ENCODE data around the gene CREG2.

Gene CREG2

DNA sequence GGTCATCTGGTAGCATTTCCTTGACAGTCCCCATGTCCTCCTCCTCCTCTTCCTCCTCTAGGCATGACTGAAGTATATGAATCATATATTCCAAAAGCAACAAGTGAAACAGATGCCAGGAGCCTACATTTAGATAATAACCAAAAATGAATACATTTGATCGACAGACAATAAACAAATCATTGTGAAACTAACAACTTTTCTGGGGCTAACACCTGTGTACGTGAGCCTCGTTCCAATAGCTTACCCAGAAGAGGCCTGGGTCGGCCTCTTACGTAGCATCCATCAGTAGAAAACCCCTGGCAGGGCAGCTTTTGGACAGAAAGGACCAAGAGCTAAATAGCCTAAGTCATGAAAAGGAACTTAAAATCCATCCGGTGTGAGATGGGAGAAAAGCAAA is 15.3 kb upstream of the CREG2 start:
- TF ChIP-seq TAF1 (IDR thresholded peaks at IDR 0.05; ENCODE audit: borderline replicate concordance, insufficient read depth, low read length) = no peak
- TF ChIP-seq FOXP2 (optimal IDR thresholded peaks at IDR 0.05; ENCODE audit: borderline replicate concordance, extremely low read depth, extremely low read length, insufficient read depth) = no peak
- TF ChIP-seq POLR2AphosphoS5 (IDR thresholded peaks at IDR 0.05; ENCODE audit: low read depth, low read length) = no peak
- TF ChIP-seq, protein P1, sequence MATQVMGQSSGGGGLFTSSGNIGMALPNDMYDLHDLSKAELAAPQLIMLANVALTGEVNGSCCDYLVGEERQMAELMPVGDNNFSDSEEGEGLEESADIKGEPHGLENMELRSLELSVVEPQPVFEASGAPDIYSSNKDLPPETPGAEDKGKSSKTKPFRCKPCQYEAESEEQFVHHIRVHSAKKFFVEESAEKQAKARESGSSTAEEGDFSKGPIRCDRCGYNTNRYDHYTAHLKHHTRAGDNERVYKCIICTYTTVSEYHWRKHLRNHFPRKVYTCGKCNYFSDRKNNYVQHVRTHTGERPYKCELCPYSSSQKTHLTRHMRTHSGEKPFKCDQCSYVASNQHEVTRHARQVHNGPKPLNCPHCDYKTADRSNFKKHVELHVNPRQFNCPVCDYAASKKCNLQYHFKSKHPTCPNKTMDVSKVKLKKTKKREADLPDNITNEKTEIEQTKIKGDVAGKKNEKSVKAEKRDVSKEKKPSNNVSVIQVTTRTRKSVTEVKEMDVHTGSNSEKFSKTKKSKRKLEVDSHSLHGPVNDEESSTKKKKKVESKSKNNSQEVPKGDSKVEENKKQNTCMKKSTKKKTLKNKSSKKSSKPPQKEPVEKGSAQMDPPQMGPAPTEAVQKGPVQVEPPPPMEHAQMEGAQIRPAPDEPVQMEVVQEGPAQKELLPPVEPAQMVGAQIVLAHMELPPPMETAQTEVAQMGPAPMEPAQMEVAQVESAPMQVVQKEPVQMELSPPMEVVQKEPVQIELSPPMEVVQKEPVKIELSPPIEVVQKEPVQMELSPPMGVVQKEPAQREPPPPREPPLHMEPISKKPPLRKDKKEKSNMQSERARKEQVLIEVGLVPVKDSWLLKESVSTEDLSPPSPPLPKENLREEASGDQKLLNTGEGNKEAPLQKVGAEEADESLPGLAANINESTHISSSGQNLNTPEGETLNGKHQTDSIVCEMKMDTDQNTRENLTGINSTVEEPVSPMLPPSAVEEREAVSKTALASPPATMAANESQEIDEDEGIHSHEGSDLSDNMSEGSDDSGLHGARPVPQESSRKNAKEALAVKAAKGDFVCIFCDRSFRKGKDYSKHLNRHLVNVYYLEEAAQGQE (IDR thresholded peaks at IDR 0.05; ENCODE audit: insufficient read depth in 1 of 2, low read depth in 2 of 2, low read length in 2 of 2) = no peak

DNA sequence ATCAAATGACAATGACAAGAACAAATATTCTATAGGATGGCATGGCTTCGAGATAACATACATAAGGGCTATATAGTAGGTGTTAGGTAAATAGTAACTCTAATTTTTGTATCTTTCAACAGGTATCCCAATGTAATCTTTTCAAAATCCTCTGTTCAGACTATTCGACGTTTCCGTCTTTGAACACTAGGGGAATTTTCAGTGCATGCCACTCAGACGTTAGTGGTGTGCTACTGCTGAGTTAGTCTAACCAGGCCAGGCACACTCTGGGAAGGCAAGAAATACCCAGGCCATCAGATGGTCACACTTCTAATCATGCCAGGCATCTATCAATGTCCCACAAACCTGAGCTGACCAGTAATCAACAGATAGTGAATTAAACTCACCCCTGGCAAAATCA is 14.6 kb upstream of the CREG2 start:
- TF ChIP-seq TAF1 (IDR thresholded peaks at IDR 0.05; ENCODE audit: borderline replicate concordance, insufficient read depth, low read length) = no peak

DNA sequence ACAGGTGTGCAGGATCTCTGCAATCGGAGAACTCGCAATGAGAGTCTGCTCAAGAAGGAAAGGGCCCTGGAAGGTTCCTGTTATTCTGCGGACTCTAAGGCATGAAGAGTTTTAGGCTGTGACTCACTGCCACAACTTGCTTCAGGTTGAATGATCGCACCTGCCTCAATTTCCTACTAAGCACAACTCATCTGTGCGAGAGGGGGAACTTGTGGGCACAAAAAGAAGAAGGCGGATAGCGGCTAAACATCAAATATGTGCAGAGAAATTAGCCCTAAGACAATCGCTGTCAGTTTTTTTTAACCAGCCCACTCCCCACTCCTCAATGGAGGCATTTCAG is 14.0 kb upstream of the CREG2 start:
- no peak for TF ChIP-seq TAF1 (IDR thresholded peaks at IDR 0.05; ENCODE audit: borderline replicate concordance, insufficient read depth, low read length)
- TF ChIP-seq, protein P1 (IDR thresholded peaks at IDR 0.05; ENCODE audit: insufficient read depth in 1 of 2, low read depth in 2 of 2, low read length in 2 of 2) = no peak
- TF ChIP-seq FOXP2 (optimal IDR thresholded peaks at IDR 0.05; ENCODE audit: borderline replicate concordance, extremely low read depth, extremely low read length, insufficient read depth) = no peak
- TF ChIP-seq POLR2AphosphoS5 (IDR thresholded peaks at IDR 0.05; ENCODE audit: low read depth, low read length) = no peak
- no peak for TF ChIP-seq SIN3A (IDR thresholded peaks at IDR 0.05; ENCODE audit: borderline replicate concordance, insufficient read depth, low read length)

DNA sequence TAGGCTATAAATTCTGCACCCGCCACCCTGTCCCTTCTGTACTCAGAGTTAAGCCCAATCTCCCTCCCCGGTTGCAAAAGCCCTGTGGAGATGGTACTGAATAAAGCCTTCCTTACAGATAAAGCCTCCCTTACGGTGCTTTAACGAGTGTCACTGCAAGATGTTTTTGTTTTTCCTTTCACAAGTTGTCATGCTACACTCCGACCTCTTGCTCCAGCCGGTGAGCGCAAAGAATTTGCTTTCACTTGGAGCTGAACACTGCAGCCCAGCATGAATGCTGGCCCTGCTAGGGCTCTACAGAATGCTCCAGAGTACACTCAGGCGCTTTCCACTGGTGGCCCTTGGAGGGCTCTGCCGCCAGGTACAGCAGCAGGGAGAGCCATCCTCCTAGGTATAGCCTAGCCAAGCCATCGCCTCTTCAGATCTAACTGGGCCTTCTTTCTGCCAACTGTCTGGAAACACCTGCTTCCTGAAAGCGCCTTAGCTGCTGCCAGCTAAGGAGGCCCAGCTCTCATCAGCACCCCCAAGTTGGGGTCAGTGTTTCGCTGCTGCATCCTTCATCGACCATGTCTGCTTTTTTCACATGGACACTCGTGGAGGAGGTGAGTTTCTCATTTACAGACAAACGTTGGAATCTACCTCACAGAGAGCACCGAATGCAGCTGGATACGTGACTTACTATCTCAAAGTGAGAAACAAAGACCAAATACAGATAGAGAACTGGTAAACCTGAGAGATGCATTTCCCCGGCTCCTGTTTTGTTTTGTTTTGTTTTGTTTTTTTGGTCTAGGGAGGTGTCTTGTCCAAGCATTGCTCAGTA is 13.4 kb upstream of the CREG2 start:
- TF ChIP-seq, protein P1 (IDR thresholded peaks at IDR 0.05; ENCODE audit: insufficient read depth in 1 of 2, low read depth in 2 of 2, low read length in 2 of 2) = no peak
- no peak for TF ChIP-seq TAF1 (IDR thresholded peaks at IDR 0.05; ENCODE audit: borderline replicate concordance, insufficient read depth, low read length)

DNA sequence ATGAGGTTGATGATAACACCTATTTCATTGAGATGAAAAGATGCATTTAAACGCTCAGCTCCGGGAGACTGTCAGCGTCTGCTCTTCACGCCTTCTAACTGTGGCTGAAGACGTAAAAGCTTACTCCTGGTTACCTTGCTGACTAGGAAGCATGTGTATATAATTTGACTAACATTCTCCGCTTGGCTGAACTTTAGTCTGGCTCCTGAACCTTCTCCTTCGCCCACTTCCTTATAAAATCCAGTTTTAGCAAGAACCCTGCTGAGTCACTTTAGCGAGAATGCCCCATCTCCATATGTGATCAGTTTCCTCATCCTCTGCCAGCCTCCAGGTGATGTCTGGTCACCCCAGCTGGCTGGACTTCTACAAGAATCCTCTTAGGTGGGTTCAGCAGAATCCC is 12.7 kb upstream of the CREG2 start:
- TF ChIP-seq FOXP2 (optimal IDR thresholded peaks at IDR 0.05; ENCODE audit: borderline replicate concordance, extremely low read depth, extremely low read length, insufficient read depth) (no peak), SIN3A (IDR thresholded peaks at IDR 0.05; ENCODE audit: borderline replicate concordance, insufficient read depth, low read length) (no peak), TAF1 (IDR thresholded peaks at IDR 0.05; ENCODE audit: borderline replicate concordance, insufficient read depth, low read length) (no peak), POLR2AphosphoS5 (IDR thresholded peaks at IDR 0.05; ENCODE audit: low read depth, low read length) (no peak)
- TF ChIP-seq, protein P1 (IDR thresholded peaks at IDR 0.05; ENCODE audit: insufficient read depth in 1 of 2, low read depth in 2 of 2, low read length in 2 of 2) = no peak
